SHP77 treated with DMSO at 0.1 percent for 48 hours (cell line): ENCODE data around the gene FAM131B.

Experiments
- DNase-seq: peaks from one replicate; lab custom pipeline; 2025; lab: John Stamatoyannopoulos, UW

Gene FAM131B

DNA sequence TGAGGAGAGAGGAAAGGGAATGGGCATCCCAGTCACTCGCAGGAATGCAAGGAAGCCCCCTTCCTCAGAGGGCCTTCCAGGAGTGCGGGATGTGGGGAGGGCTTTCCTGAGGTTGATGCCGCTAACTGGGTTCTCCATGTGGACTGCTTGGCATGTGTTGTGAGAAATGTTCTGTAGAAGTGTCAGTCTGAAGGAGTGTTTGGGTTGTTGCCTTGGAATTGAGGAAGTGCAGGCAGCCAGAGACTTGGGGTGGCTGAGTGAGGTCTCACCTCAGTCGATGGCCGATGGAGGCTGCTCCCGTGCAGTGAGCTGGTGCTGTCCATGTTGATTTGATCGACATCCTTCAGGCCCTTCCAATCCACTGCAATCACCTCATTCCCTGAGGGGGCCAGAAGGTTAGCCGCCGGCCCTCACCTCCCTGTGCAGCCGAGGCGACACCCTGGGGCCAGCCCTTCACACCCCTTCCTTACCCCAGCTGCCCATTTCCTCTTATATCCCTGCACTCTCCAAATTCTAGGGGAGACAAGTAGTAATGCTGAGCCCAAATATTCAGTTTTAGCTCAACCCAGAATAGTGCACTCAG, 2.7 kb downstream of the FAM131B start:
- no peak for DNase-seq

GRCh38 chr7:143358626-143359025, 3.9 kb downstream of the FAM131B start:
- no peak for DNase-seq

- no peak for DNase-seq
Measured at GRCh38 chr7:143356414-143357050, 6.0 kb downstream of the FAM131B start.

DNA sequence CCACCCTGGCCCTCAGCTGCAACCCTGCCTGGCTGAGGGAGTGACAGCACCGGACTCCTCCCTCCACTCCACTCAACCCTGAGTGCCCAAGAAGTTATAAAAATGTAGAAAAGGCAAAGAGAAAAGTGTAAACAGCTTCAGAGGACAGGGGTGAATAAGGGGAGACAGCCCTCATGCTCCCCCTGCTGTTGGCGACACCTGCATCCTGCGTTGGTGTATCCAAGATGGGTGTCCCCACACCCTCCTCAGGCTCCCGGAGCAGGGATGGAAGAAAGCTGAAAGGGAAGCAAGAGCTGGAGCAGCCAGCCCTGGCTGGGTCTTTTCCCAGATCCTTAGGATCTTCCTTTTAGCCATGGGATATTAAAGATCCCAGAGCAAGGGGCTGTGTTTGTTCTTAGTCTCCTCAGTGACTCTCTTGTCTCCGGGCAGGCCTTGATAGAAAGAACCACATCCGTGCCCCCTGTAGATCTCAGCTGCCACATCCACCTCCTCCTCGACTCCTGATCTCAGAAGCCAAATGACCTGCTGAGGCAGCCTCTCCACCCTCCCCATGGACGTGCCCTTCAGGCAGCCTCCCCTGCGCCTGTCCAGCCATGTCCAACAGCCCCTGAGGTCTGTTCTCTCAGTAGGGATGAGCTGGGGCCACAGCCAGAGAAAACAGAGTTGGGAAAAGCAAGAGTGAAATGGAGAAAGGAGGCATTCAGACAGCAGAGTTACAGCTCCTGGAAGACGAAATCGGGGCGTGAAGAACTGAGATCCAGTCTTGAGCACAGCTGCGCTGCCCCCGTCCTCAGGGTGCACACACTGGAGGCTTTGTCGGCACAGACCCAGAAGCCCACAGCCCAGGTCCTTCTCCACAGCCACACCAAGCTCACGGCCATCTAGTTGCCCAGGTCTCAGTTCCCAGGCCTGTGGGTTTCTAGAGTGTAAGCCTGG, 6.8 kb downstream of the FAM131B start:
- no peak for DNase-seq

DNA sequence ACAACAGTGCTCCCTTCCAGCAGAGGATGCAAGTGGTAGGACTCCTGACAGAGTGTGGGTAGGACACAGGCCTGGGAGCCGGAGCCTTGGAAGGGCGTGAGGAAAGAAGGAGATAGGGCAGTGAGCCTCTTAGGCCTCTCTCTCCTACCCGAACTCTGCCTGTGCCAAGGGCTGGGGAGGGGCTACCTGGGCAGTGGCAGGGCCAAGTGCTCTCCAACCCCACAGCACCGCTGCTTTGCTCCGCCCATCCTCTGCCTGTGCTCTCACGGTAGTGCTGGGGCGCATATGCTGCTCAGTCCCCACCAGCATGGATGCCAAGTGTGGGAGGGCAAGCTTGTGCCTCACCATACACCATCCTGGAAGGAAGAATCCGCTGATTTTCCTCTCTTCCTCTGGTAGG, 7.5 kb downstream of the FAM131B start:
- DNase-seq = no peak

GRCh38 chr7:143354376-143354775, 8.1 kb downstream of the FAM131B start:
- DNase-seq = no peak

DNA sequence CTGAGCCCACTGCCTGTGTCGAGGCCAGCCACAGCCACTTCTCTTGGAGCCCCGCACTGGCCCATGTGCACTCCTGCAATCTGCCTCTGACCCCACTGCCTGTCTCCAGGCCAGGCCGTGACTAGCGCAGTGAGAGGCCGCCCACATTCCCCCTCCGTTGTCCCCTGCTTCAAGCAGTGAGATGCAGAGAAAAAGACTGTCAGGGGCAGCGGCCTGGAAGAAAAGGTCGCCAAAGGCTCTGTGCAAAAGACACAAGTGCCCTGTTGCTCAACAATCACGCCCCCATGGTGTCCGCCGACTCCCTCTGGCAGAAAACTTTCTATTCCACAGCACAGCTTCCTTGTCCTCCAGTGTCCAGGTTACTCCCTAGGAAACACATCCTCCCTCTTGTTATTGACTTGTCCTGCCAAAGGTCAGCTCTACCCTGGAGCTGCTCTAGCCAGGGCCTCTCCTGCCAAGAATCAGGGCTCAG, 9.9 kb downstream of the FAM131B start:
- no peak for DNase-seq

DNA sequence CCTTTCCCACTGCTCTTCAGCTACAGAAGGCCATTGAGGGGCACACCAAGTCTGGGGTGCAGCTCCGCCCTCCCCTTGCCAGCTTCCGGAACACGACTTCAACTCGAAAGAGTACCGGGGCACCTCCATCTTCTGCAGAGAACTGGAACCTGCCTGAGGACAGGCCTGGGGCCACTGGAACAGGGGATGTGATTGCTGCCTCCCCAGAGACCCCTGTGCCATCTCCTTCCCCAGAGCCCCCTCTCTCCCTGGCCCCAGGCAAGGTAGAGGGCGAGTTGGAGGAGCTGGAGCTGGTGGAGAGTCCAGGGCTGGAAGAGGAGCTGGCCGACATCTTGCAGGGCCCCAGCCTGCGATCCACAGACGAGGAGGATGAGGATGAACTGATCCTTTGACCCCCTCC, 10.9 kb downstream of the FAM131B start:
- DNase-seq = no peak

DNA sequence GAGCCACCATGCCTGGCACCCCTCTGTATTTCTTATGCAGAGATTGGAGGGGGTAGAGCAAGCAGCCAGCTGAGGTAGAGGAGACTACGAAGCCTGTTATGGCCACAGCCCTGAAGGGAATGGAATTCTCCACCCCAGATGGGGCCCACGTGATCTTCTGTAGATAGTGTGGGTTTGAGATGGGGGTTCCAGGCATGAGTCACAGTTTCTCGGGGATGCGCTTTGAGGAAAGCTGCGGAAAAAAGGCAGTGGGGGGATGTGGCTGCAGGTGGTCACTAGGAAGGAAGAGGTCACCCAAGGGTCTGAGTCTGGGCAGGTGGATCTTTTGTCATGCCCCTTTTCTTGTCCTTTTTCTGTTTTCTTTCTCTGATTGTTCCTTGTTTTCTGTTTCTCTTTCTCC, 11.5 kb downstream of the FAM131B start:
- DNase-seq = no peak

GRCh38 chr7:143347950-143348349, 14.6 kb downstream of the FAM131B start:
- no peak for DNase-seq

- DNase-seq = no peak
Measured at GRCh38 chr7:143346018-143346417, 16.5 kb downstream of the FAM131B start.

- DNase-seq = no peak
Measured at GRCh38 chr7:143345428-143345900, 17.0 kb downstream of the FAM131B start.

DNA sequence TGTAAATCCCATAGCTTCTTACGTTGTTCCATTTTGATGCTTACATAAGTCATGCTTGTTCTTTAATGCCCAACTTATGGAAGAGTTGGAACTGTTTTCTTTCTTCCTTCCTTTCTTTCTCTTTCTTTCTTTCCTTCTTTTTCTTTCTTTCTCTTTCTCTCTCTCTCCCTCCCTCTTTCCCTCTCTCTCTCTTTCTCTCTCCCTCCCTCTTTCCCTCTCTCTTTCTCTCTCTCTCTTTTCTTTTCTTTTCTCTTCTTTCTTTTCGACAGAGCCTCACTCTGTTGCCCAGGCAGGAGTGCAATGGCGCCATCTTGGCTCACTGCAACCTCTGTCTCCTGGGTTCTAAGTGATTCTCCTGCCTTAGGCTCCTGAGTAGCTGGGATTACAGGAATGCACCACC, 18.9 kb downstream of the FAM131B start:
- no peak for DNase-seq

GRCh38 chr7:143341842-143342241, 20.7 kb downstream of the FAM131B start:
- DNase-seq = no peak

DNA sequence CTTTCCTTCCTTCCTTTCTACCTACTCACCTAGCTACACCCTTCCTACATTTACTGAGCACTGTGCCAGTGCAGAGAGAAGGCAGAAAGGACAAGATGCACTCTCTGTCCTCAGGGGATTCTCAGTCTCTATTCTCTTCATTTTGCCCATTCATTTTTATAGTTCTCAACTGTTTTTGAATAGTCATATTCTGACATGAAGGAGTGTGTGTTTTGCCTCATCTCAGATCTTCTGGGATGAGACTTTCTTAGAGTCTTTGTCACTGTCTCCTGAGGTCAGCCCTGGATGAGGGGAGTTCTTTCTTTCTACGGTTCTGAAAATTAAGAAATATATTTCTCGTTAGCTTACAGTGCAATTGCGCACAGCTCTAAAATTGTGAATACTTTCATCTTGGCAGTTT, 25.3 kb downstream of the FAM131B start:
- DNase-seq = no peak

- no peak for DNase-seq
Measured at GRCh38 chr7:143334244-143334643, 28.3 kb downstream of the FAM131B start.

DNA sequence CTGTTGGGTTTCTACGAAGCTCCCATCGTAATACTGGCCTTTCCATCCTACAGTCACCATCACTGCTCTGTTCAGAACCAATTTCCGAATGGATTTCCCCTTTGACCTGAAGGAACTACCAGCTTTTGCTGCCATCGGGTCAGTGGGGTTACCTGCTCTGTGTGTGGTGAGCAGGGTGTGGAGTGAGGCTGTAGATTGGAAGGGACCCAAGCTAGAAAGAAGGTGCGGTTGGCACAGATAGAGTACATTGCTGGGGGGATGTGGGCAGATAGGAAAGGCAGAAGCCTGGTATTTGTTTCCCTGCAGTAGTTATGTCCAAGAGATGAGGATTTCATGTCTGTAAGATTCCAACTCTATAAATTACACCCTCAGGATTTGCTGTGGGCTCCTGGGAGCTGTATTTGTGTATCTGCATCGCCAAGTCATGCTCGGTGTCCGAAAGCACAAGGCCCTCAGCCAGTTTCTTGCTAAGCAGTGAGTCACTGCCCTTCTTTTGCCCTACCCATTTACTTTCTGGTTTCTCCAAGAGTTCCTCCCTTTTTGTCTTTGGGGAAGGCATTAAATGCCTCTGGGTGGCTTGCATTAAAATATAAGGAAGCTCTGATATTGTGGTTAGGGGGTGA, 31.2 kb downstream of the FAM131B start:
- DNase-seq = no peak

DNA sequence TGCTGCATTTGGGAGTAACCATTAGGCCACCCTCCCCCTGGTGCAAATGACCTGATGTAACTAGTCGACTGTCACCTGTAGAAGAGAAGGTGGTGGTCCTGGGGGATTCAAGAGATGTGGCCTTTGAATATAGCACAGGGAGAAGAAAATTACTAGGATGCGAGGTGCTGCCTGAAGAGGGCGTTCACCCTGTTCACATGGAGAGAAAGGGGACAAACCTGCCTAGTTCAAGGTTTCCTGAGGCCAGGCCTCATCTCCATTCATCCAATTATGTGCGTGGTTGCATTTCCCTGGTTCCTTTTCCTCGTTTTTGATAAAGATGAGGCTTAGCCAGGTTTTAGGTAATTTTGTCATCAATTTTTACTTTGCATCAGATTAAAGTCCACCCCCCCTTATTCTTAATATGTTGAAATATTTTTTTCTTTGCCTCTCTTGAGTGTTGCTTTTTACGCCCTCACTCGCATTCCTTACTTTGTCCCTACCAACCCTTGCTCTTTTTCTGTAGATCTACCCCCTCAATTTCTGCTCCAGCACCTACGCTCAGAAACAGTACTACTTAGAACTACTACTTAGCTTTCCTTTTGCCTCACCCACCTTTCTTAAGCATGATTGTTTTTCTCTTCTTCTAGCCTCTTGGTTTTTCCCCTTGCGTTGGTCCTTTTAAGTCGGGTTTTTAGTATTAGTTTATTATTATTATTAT, 32.9 kb downstream of the FAM131B start:
- no peak for DNase-seq

- no peak for DNase-seq
Measured at GRCh38 chr7:143327903-143328302, 34.6 kb downstream of the FAM131B start.

DNA sequence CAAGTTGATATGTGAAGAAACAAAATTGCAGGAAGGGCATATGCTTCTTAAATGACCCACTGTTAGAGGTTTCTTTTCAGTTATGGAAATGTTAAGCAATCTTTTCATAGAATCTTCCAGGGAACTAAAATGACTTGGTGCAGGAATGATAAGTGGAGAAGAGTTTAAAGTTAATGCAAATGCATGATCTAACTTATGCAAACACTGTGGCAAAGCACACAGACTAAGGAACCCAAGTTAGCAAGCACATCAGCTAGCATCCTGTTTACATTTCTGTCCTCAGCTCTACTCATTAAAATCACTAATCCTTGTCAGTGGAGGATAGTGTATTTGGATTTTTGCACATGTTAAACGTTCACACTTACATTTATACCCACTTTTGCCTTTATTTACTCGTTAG, 37.3 kb downstream of the FAM131B start:
- DNase-seq = no peak

DNA sequence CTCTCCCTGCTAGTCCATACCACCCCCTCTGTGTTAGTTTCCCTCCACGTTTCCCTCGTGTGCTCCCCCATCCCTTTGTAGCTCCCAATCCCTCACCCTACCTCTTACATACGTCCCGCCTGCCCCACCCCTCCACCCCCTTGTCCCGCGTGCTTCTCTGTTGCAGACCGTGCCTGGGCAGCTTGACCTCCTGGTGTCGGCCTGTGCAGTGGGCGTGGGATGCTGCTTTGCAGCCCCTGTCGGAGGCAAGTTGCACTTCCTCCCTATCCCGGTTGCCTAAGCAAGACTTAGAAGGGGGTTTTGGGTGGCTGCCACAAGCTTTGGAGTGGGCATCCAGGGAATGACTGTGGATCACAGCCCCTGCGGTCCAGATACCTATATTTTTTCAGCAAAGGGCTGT, 38.9 kb downstream of the FAM131B start:
- DNase-seq = no peak
